Vagina (tissue), 2 donors: ENCODE measurements around the gene AS3MT.

Source experiments
- CTCF ChIP-seq, 3 experiments: fragments of 450-650 bp in 2 of 3; fragments of 200-600 bp in 1 of 3; sonication (generic) in 1 of 3; IDR thresholded peaks; one replicate each; pipeline ENCODE4 v1.5.1; 2017 to 2019; ENCODE audit warnings: antibody characterized with exemption in 3 of 3, mild to moderate bottlenecking in 2 of 3, moderate library complexity in 2 of 3
- POLR2A ChIP-seq, 2 donors: fragments of 450-650 bp; IDR thresholded peaks; one replicate each; pipeline ENCODE4 v1.6.1; 2017; ENCODE audit warnings: antibody characterized with exemption in 2 of 2, mild to moderate bottlenecking in 2 of 2, moderate library complexity in 2 of 2
- POLR2AphosphoS5 ChIP-seq, 2 donors: sonication (generic); formaldehyde crosslinking; IDR thresholded peaks; one replicate each; pipeline ENCODE4 v1.9.0; 2017; ENCODE audit warnings: antibody characterized with exemption in 2 of 2, mild to moderate bottlenecking in 2 of 2, low read depth in 1 of 2; ENCODE audit not compliant: insufficient read depth in 1 of 2

GRCh38 chr10:102930720-102931119 is 61.5 kb downstream of the AS3MT start:
- TF ChIP-seq CTCF (IDR thresholded peaks at IDR 0.05) (no peak), POLR2A (IDR thresholded peaks at IDR 0.05) (no peak), POLR2AphosphoS5 (IDR thresholded peaks at IDR 0.05; ENCODE audit: insufficient read depth in 1 of 2, low read depth in 1 of 2) (no peak)
